K562 (cell line): Measurements from ENCODE around the gene SLCO2A1. TPM values are rescaled to one million over a fixed set of nuclear protein-coding genes. Genes with fewer than 3 reads are reported as not detected.

Experiments used
- AFF4 ChIP-seq: sonication (generic); formaldehyde crosslinking; IDR thresholded peaks from 2 replicates; pipeline ENCODE4 v1.8.0; 2023; ENCODE audit warnings: mild to moderate bottlenecking, missing genetic modification reagents
- JUND ChIP-seq, 2 experiments: IDR thresholded peaks; 2 replicates in 1 of 2; 3 replicates in 1 of 2; pipeline ENCODE4 v1.6.1; 2011; ENCODE audit warnings: borderline replicate concordance in 2 of 2, low read depth in 2 of 2, low read length in 2 of 2, improper control_type of control experiment in 1 of 2, missing biosample characterization in 1 of 2, missing genetic modification characterization in 1 of 2, missing genetic modification reagents in 1 of 2
- MTA2 ChIP-seq: fragments of 450-650 bp; IDR thresholded peaks from 2 replicates; pipeline ENCODE4 v1.6.1; 2016; ENCODE audit warnings: low read depth
- NR2C1 ChIP-seq, 2 experiments: fragments of 450-650 bp; IDR thresholded peaks; 2 replicates each; pipeline ENCODE4 v1.6.1; 2017; ENCODE audit warnings: mild to moderate bottlenecking in 2 of 2, antibody characterized with exemption in 1 of 2, inconsistent platforms in 1 of 2, missing compliant biosample characterization in 1 of 2, missing genetic modification characterization in 1 of 2
- SPI1 ChIP-seq: IDR thresholded peaks from 2 replicates; pipeline ENCODE4 v1.6.1; 2011; ENCODE audit warnings: low read depth, low read length, control low read depth, borderline replicate concordance
- ZBTB5 ChIP-seq: fragments of 450-650 bp; IDR thresholded peaks from 2 replicates; pipeline ENCODE4 v1.6.1; 2017; ENCODE audit warnings: antibody characterized with exemption
- ZNF398 ChIP-seq: fragments of 250-450 bp; sonication (Bioruptor Pico); IDR thresholded peaks from 2 replicates; pipeline ENCODE4 v1.8.0; 2021; ENCODE audit warnings: moderate library complexity, mild to moderate bottlenecking, inconsistent platforms
- ZNF655 ChIP-seq: fragments of 250-450 bp; sonication (Bioruptor Pico); IDR thresholded peaks from 2 replicates; pipeline ENCODE4 v1.5.0; 2021
- polyA plus RNA-seq, 8 experiments: library from polyadenylated mRNA; depleted of rRNA in 4 of 8; stranded (reverse) in 5 of 8; unstranded in 3 of 8; fragments of >200 nt; fragmentation: Nextera tagmentation in 2 of 8; fragmentation: Illumina TruSeq in 1 of 8; extraction: Ambion mirVana in 2 of 8; extraction: Trizol in 1 of 8; gene quantifications; 2 replicates each; pipeline versions ENCODE4 v1.2.1 to v1.2.3, GENCODE V29; 2011 to 2014; ENCODE audit warnings: inconsistent platforms in 1 of 8, missing spikeins in 1 of 8
- total RNA-seq, 7 experiments: library from RNA; depleted of rRNA in 6 of 7; stranded (reverse); fragments of >200 nt in 6 of 7; fragmentation: Illumina TruSeq in 2 of 7; extraction: Trizol in 2 of 7; gene quantifications; 2 replicates each; pipeline versions ENCODE4 v1.2.1 to v1.2.3, GENCODE V29; 2011 to 2021; ENCODE audit warnings: low replicate concordance in 1 of 7

The SLCO2A1 gene
- total and polyA plus RNA-seq, 9 of the 15 experiments (the other 6 are each of a cell fraction or from before 2014, with no cell fraction given): 0.16 to 1.0 TPM; not detected in 7

- TF ChIP-seq ZNF655 (CRISPR knock-in tag) (no peak), SPI1 (no peak), AFF4 (no peak), ZBTB5 (no peak), MTA2 (no peak), JUND (IDR thresholded peaks at IDR 0.05; ENCODE audit: borderline replicate concordance, low read depth, low read length) (no peak), JUND (tag; IDR thresholded peaks at IDR 0.05; ENCODE audit: borderline replicate concordance, low read depth, low read length) (no peak), ZNF398 (no peak), NR2C1 (IDR thresholded peaks at IDR 0.05) (no peak), NR2C1 (tag; IDR thresholded peaks at IDR 0.05) (no peak)
Measured at GRCh38 chr3:133932009-133932408, 97.7 kb downstream of the SLCO2A1 start (continued).
